GM20000 (cell line): ENCODE results near the gene DNA2.
"Not testable (repeated sequence)": the region's sequence is repeated elsewhere in the genome, so short reads cannot be mapped to it uniquely, and the experiment has no call there.

Experiments
- DNase-seq: peaks from one replicate; pipeline ENCODE4 v3.0.0; 2012; ENCODE audit warnings: low spot score
- CTCF ChIP-seq: IDR thresholded peaks from 2 replicates; pipeline ENCODE4 v1.5.1; 2012; ENCODE audit warnings: mild to moderate bottlenecking, control low read depth; ENCODE audit errors: extremely low read depth, missing control alignments

Gene DNA2

DNA sequence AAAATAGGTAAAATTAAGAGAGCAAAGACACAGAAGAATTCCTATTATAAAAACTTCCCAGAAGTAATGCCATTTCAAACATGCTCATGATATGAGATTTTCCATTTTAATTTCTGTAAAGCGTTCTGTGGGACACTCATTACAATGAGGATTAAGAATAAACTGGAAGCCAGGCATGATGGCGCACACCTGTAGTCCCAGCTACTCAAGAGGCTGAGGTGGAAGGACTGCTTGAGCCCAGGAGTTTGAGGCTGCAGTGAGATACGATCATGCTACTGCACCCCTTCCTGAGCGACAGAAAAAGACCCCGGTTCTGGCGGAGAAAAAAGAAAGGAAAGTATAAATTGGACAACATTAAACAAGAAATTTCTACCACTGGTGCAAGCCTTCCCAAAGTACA, 1.5 kb downstream of the DNA2 start:
- no peak for TF ChIP-seq CTCF
- DNase-seq, result no peak

DNA sequence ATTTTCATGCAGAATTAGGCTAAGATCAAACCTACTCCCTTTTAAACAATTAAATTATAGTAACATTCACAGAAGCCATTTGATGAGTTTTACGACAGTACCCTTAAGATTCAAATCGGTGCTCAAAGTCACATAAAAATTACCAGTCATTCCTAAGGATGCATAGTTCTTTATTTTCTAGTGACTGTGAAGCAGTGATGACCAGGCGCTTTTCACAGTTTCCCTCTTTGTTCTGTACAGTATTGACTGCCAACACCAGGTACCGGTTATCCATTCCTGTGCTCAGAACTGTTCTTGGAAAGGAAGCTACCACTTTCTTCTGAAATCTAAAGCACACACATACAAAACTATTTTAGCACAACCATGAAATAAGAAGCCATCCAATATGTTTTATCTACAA, 1.9 kb downstream of the DNA2 start:
- no peak for TF ChIP-seq CTCF

GRCh38 chr10:68464729-68465128, 7.0 kb downstream of the DNA2 start:
- DNase-seq, result not testable (repeated sequence)

More for the DNA sequence above, 1.9 kb downstream of the DNA2 start:
- no peak for DNase-seq

DNA sequence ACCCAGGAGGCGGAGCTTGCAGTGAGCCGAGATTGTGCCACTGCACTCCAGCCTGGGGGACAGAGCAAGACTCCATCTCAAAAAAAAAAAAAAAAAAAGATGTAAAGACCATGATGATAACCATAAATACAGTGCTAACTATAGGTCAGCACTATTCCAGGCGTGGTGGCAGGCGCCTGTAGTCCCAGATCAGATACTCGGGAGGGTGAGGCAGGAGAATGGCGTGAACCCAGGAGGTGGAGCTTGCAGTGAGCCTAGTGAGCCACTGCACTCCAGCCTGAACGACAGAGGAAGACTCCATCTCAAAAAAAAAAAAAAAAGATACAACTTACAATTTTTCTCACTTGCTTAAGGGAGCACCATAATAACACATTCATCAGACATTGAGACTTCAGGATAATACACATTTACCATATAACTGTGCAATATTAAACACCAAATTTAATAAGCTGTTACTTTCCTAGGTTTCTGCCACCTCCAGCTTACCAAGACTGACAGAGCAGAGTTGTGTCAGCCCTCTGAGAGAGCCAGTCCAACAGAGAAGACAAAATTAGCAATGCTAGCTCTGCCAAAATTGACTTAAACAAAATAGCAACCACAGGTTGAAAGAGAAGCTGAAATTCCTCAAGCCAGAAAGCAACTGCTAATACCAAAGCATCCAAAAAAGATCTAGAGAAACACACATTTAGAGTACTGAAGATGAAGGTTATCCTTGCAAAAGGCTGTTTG, 8.2 kb downstream of the DNA2 start:
- TF ChIP-seq CTCF, result no peak
- DNase-seq, result no peak

GRCh38 chr10:68462536-68462935, 9.2 kb downstream of the DNA2 start:
- TF ChIP-seq CTCF, result no peak
- DNase-seq, result no peak

DNA sequence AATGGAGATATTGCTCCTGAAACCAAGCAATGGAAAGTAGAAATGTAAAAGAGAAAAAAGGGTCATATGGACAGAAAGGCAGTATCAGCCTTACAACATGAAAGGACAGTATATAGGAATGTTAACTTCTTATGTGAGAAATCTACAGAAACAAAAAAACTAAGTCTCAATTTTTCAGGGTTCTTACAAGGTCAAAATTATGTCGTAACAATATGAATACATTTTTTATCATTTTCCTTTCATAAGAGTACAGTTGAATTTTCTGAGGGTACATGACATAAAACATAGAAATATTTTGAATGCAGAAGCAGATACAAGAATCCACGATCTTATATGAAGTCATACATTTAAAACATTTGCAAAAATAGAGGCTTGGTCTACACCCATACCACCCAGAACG, 10.7 kb downstream of the DNA2 start:
- no peak for DNase-seq
- TF ChIP-seq CTCF, result no peak

GRCh38 chr10:68449698-68450097, 22.1 kb downstream of the DNA2 start:
- DNase-seq, result not testable (repeated sequence)

DNA sequence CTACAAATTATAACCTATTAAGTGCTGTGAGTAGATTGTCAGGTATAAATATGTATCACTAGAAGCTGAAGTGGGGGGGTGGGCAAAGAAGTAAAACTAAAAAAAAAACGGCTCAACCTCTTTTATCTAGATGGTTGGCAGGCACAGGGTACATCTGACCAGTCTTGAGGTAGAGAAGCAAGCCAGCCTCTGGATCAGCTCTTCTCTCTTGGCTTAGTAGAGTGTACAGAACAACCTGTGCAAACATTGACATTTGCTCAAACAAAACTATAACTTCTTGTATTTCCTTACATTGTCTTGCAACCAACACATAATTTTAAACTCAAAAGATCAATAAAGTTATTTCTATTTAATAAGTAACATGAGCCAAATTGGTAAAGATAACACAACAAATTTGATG, 25.6 kb downstream of the DNA2 start:
- no peak for DNase-seq
- no peak for TF ChIP-seq CTCF
